ENCODE measurements around the gene DAPL1.

- TF ChIP-seq, protein P1, sequence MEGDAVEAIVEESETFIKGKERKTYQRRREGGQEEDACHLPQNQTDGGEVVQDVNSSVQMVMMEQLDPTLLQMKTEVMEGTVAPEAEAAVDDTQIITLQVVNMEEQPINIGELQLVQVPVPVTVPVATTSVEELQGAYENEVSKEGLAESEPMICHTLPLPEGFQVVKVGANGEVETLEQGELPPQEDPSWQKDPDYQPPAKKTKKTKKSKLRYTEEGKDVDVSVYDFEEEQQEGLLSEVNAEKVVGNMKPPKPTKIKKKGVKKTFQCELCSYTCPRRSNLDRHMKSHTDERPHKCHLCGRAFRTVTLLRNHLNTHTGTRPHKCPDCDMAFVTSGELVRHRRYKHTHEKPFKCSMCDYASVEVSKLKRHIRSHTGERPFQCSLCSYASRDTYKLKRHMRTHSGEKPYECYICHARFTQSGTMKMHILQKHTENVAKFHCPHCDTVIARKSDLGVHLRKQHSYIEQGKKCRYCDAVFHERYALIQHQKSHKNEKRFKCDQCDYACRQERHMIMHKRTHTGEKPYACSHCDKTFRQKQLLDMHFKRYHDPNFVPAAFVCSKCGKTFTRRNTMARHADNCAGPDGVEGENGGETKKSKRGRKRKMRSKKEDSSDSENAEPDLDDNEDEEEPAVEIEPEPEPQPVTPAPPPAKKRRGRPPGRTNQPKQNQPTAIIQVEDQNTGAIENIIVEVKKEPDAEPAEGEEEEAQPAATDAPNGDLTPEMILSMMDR (IDR thresholded peaks at IDR 0.05), result no peak
- no peak for TF ChIP-seq EZH2 (IDR thresholded peaks at IDR 0.05; ENCODE audit: borderline replicate concordance, insufficient read depth, low read depth, low read length, poor library complexity, severe bottlenecking)
Observed at GRCh38 chr2:158781353-158781961, 13.7 kb upstream of the DAPL1 start.

Data from B cell (primary cell).